Measurements from ENCODE around the gene XPO5. TPM values are rescaled to one million over a fixed set of nuclear protein-coding genes. Genes with fewer than 3 reads are reported as not detected.

XPO5 gene
- total and polyA plus RNA-seq, 9 of the 15 experiments (the other 6 are each of a cell fraction or from before 2014, with no cell fraction given), result 36.0 to 170 (median 99.1) TPM

- TF ChIP-seq ZNF407 (IDR thresholded peaks at IDR 0.05; ENCODE audit: low read depth), result peak; percentile 90
- TF ChIP-seq TBL1XR1 (IDR thresholded peaks at IDR 0.05; ENCODE audit: low read length in 2 of 2), result peak in 1 of 2 experiments; percentile 56; a peak in 1 of 4 replicates
- peak in 1 of 2 experiments; percentile 59; a peak in 2 of 4 replicates for TF ChIP-seq SRF (CRISPR knock-in tag; IDR thresholded peaks at IDR 0.05)
- TF ChIP-seq MAFG (tag; conservative IDR thresholded peaks at IDR 0.05), result no peak
- TF ChIP-seq HMBOX1 (IDR thresholded peaks at IDR 0.05), result 0 out of 2 replicates have a peak, but pooled peaks have one; percentile 43
- peak in 2 of 3 experiments; percentile 9 to 26; a peak in 2 of 6 replicates for TF ChIP-seq CTCF (IDR thresholded peaks at IDR 0.05 in 2 of 3, conservative IDR thresholded peaks at IDR 0.05 in 1 of 3; ENCODE audit: insufficient read depth in 2 of 3, low read depth in 1 of 3, low read length in 3 of 3)
- TF ChIP-seq KLF13 (tag; IDR thresholded peaks at IDR 0.05; ENCODE audit: borderline replicate concordance, low read depth), result 0 out of 2 replicates have a peak, but pooled peaks have one; percentile 18
- TF ChIP-seq HNRNPH1 (optimal IDR thresholded peaks at IDR 0.05; ENCODE audit: low read depth, low read length), result no peak
- peak; percentile 81; the same call in 1 of the 2 replicates for TF ChIP-seq DIDO1 (tag; IDR thresholded peaks at IDR 0.05; ENCODE audit: low read depth)
- no peak; a peak in 1 of 4 replicates for TF ChIP-seq SIX5 (IDR thresholded peaks at IDR 0.05; ENCODE audit: borderline replicate concordance in 1 of 2, insufficient read depth in 1 of 2, low read depth in 1 of 2, low read length in 2 of 2)
These were observed 58.9 kb downstream of the XPO5 start, which contains the start of the genes POLR1C and YIPF3 (continued) for GRCh38 chr6:43516697-43517504.
